Pancreas (tissue), 10 donors: ENCODE results near the gene RCVRN. TPM values are rescaled to one million over a fixed set of nuclear protein-coding genes. Genes with fewer than 3 reads are reported as not detected.

Experiments used
- ATAC-seq, 4 donors: fragments of 200-7000 bp; cut with Tn5 transposase; one replicate each; pipeline versions ENCODE4 v1.8.0 to v1.9.1; 2020; ENCODE audit warnings: mild to moderate bottlenecking in 4 of 4, moderate library complexity in 4 of 4
- DNase-seq, 6 donors: peaks; one replicate each; pipeline ENCODE4 v3.0.0-alpha.2; 2020
- FAIRE-seq: peaks from 2 replicates; lab custom pipeline; 2012; peaks lifted over from hg19 to GRCh38; lab: Jason Lieb, UNC
- H3K27ac ChIP-seq, 4 donors: fragments of 200-600 bp; sonication (generic); 1 replicate in 3 of 4; 2 replicates in 1 of 4; pipeline versions ENCODE4 v1.5.0 to v1.8.0; 2020
- H3K27me3 ChIP-seq, 4 donors: fragments of 200-600 bp; one replicate each; pipeline ENCODE4 v1.8.0; 2021
- H3K36me3 ChIP-seq, 3 donors: fragments of 200-600 bp; sonication (generic) in 1 of 3; one replicate each; pipeline versions ENCODE4 v1.5.0 to v1.8.0; 2020 to 2021
- H3K4me1 ChIP-seq, 3 donors: fragments of 200-600 bp; one replicate each; pipeline ENCODE4 v1.8.0; 2021
- H3K4me3 ChIP-seq, 4 donors: fragments of 200-600 bp; sonication (generic) in 2 of 4; one replicate each; pipeline versions ENCODE4 v1.5.0 to v1.8.0; 2020 to 2021
- H3K9me3 ChIP-seq, 4 donors: fragments of 200-600 bp; one replicate each; pipeline ENCODE4 v1.8.0; 2021
- CTCF ChIP-seq, 4 donors: fragments of 200-600 bp; sonication (generic) in 3 of 4; IDR thresholded peaks; one replicate each; pipeline versions ENCODE4 v1.5.0 to v1.8.0; 2021; ENCODE audit warnings: antibody characterized with exemption in 4 of 4
- WGBS, 2 donors: extraction: QIAGEN DNeasy Blood & Tissue Kit; methylation state at CpG; one replicate each; pipeline ENCODE4 v1.1.7; 2013; 5-methylcytosine and 5-hydroxymethylcytosine counted together
- intact Hi-C, 3 donors: fragments of 100-400 bp; cut with DNase I; formaldehyde crosslinking; loops; one replicate each; pipeline versions ENCODE4 v1.11.1 to v1.14.2; 2022
- polyA plus RNA-seq, 2 donors: library from polyadenylated mRNA; stranded (reverse); fragments of 200-250 nt; gene quantifications; one replicate each; pipeline ENCODE4 v1.2.3, GENCODE V29; 2013
- total RNA-seq, 6 donors: library from RNA; stranded (reverse); fragmentation: NEBNext Ultra II Directional in 4 of 6; extraction: Animal tissue kit (Norgen Biotek cat#: 25700) in 4 of 6; gene quantifications; one replicate each; pipeline versions ENCODE4 v1.2.1 to v1.2.4, GENCODE V29; 2021 to 2023
- donor health status: healthy with polysubstance abuse.
- donor health status: DM: no; HTN: no; CAD: no; lungs with moderate emphysema.
- donor health status: DM: no; HTN: no; CAD: no.
- donor health status: control.
- donor health status: control.
- donor health status: Bipolar disorder and iron deficiency.
- donor health status: DM: yes; HTN: yes; CAD: no.
- donor health status: DM: no; HTN: no; CAD: no.
- donor health status: DM: no; HTN: no; CAD: no.
- donor health status: DM: yes; HTN: yes; CAD: no.

The RCVRN gene
- total and polyA plus RNA-seq, 8 donors, result 0.26 to 0.30 TPM; not detected in 6

GRCh38 chr17:9932491-9932890 is 27.4 kb upstream of the RCVRN start:
- 56 to 69% methylated on average over 2 of the region's 2 CpGs for WGBS, 2 donors

GRCh38 chr17:9931144-9931741 is 26.2 kb upstream of the RCVRN start:
- no peaks in the 10 kb centered on the region for H3K36me3 ChIP-seq
- WGBS, 2 donors, result 49 to 50% methylated on average over 12 of the region's 12 CpGs

More at GRCh38 chr17:9932491-9932890, 27.4 kb upstream of the RCVRN start:
- TF ChIP-seq CTCF (IDR thresholded peaks at IDR 0.05), result no peak
- no peak overlapping the region for H3K27ac ChIP-seq
- DNase-seq (no peak), ATAC-seq (no peak), FAIRE-seq (no peak)
- no peaks in the 10 kb centered on the region for H3K36me3 ChIP-seq
- H3K27me3 ChIP-seq, result peaks cover 0 to 4% (median 0%) of the 10 kb centered on the region in 4 donors
- H3K4me1 ChIP-seq, result no peaks in the 10 kb centered on the region
- intact Hi-C loops, result no loop called here
- H3K9me3 ChIP-seq, result no peaks in the 10 kb centered on the region
- H3K4me3 ChIP-seq, result no peak overlapping the region

GRCh38 chr17:9929871-9930270 is 24.8 kb upstream of the RCVRN start:
- Histone ChIP-seq H3K27ac (no peak overlapping the region), H3K4me1 (no peaks in the 10 kb centered on the region), H3K36me3 (no peaks in the 10 kb centered on the region), H3K4me3 (no peak overlapping the region), H3K27me3 (peaks cover 0 to 4% (median 0%) of the 10 kb centered on the region in 4 donors), H3K9me3 (no peaks in the 10 kb centered on the region)
- no peak for DNase-seq
- WGBS, 2 donors, result 57 to 75% methylated on average over 8 of the region's 8 CpGs
- no peak for TF ChIP-seq CTCF (IDR thresholded peaks at IDR 0.05)
- ATAC-seq, result no peak
- intact Hi-C loops, result no loop called here
- no peak for FAIRE-seq

More at GRCh38 chr17:9931144-9931741, 26.2 kb upstream of the RCVRN start:
- Histone ChIP-seq H3K9me3 (no peaks in the 10 kb centered on the region), H3K27me3 (peaks cover 0 to 4% (median 0%) of the 10 kb centered on the region in 4 donors), H3K4me3 (no peak overlapping the region), H3K27ac (no peak overlapping the region), H3K4me1 (no peaks in the 10 kb centered on the region)
- ATAC-seq (no peak), DNase-seq (no peak), FAIRE-seq (no peak)
- intact Hi-C loops, result no loop called here
- no peak for TF ChIP-seq CTCF (IDR thresholded peaks at IDR 0.05)

- peak in 1 of 4 donors; percentile 29 for ATAC-seq
- no peak for DNase-seq
Observed at GRCh38 chr17:9928601-9929333, 23.7 kb upstream of the RCVRN start.

More at GRCh38 chr17:9928601-9929333, 23.7 kb upstream of the RCVRN start:
- Histone ChIP-seq H3K4me3 (no peak overlapping the region), H3K4me1 (no peaks in the 10 kb centered on the region), H3K27ac (no peak overlapping the region), H3K9me3 (no peaks in the 10 kb centered on the region), H3K36me3 (no peaks in the 10 kb centered on the region), H3K27me3 (peaks cover 0 to 4% (median 0%) of the 10 kb centered on the region in 4 donors)
- intact Hi-C loops, result no loop called here
- TF ChIP-seq CTCF (IDR thresholded peaks at IDR 0.05), result no peak
- FAIRE-seq, result no peak
- 22 to 26% methylated on average over 13 of the region's 13 CpGs for WGBS, 2 donors
